ENCODE data around the gene IFI30.

- TF ChIP-seq CTCF (conservative IDR thresholded peaks at IDR 0.05 in 1 of 2, IDR thresholded peaks at IDR 0.05 in 1 of 2; ENCODE audit: extremely low read depth in 1 of 2, insufficient read depth in 1 of 2, low read depth in 1 of 2, low read length in 2 of 2), result no peak
- TF ChIP-seq EZH2 (IDR thresholded peaks at IDR 0.05; ENCODE audit: borderline replicate concordance, low read length), result no peak
Measured at GRCh38 chr19:18160493-18160970, 13.1 kb upstream of the IFI30 start.
